ENCODE measurements around the gene ATP1A1.

ATP1A1 gene

GRCh38 chr1:116440731-116441130 is 67.7 kb downstream of the ATP1A1 start:
- no peak for DNase-seq (ENCODE audit: low spot score)

- DNase-seq (ENCODE audit: low spot score): no peak
These were observed 72.5 kb downstream of the ATP1A1 start for GRCh38 chr1:116445534-116445933.

- DNase-seq (ENCODE audit: low spot score): no peak
These were observed 73.6 kb downstream of the ATP1A1 start for GRCh38 chr1:116446686-116447085.

GRCh38 chr1:116448785-116449385 is 75.8 kb downstream of the ATP1A1 start:
- DNase-seq (ENCODE audit: low spot score): no peak

- no peak for DNase-seq (ENCODE audit: low spot score)
These were observed 76.5 kb downstream of the ATP1A1 start for GRCh38 chr1:116449578-116449977.

GRCh38 chr1:116451702-116452101 is 78.7 kb downstream of the ATP1A1 start:
- DNase-seq (ENCODE audit: low spot score): no peak

- DNase-seq (ENCODE audit: low spot score): no peak
These were observed 80.4 kb downstream of the ATP1A1 start for GRCh38 chr1:116453481-116453880.

- no peak for DNase-seq (ENCODE audit: low spot score)
These were observed 80.9 kb downstream of the ATP1A1 start for GRCh38 chr1:116453906-116454305.

Data from CD4-positive, alpha-beta T cell treated with Interleukin-15 for 4 hours (primary cell).